ENCODE measurements around the gene CALN1. TPM values are rescaled to one million over a fixed set of nuclear protein-coding genes. Genes with fewer than 3 reads are reported as not detected.

CALN1 gene
- total and polyA plus RNA-seq, 2 of the 8 experiments (the other 6 are each of a cell fraction or from before 2014, with no cell fraction given), result 6.4 to 15.2 TPM

DNA sequence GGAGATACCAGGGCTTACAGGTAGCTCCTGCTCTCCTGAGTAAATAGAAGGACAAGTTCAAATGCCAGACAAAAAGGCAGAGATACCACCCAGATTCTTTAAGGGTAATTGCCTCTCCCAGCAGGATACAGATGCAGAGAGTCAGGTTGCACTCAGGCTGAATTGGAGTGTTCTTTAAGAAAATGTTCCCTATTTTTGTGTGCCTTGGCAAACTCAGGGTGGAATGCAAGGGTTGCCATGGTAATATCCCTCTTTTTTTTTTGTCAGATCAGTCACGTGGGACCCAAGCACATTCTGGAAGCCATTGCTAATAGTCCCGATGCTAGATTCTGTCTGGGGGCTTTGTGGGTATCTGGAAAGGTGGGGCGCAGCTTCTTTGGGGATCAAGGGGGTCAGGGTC is 628.0 kb downstream of the CALN1 start:
- POLR2A ChIA-PET (ENCODE audit: partially characterized antibody), result interaction anchor here (0.6 to 1.3 kb wide), 2 partner anchors 16 to 465 kb away, joined by 3 read pairs; no protein-coding TSS in a partner anchor
- CTCF ChIA-PET (ENCODE audit: partially characterized antibody), result interaction anchor here (0.7 to 1.0 kb wide), 2 partner anchors 13 to 20 kb away, joined by 3 read pairs; no protein-coding TSS in a partner anchor
- H3K36me3 ChIP-seq (ENCODE audit: control insufficient read depth in 2 of 4, insufficient read depth in 4 of 4, low read length in 3 of 4), result peaks cover 0 to 9% (median 0%) of the 10 kb centered on the region in 4 experiments; a peak in 3 of 8 replicates

More for the DNA sequence above, 628.0 kb downstream of the CALN1 start:
- Histone ChIP-seq H2AFZ (ENCODE audit: low read length) (no peak overlapping the region), H3K56ac (replicated peaks; ENCODE audit: insufficient read length, low read depth, low read length) (no peak overlapping the region), H3K23me2 (ENCODE audit: low read depth, low read length) (no peaks in the 10 kb centered on the region), H2BK15ac (ENCODE audit: low read length) (no peak overlapping the region), H4K91ac (replicated peaks; ENCODE audit: insufficient read length, low read length) (peak overlapping the region; percentile 11), H4K8ac (ENCODE audit: extremely low read depth, insufficient read depth, low read length) (no peak overlapping the region), H3K79me2 (ENCODE audit: control insufficient read depth in 1 of 2, insufficient read depth in 2 of 2, low read length in 2 of 2) (no peaks in the 10 kb centered on the region), H2BK20ac (ENCODE audit: low read length) (0 out of 2 replicates have a peak overlapping the region, but pooled peaks have one; percentile 13), H3K14ac (ENCODE audit: insufficient read length) (no peak overlapping the region), H3K27me3 (replicated peaks in 1 of 4; ENCODE audit: control insufficient read depth in 3 of 4, extremely low read depth in 1 of 4, insufficient read depth in 3 of 4, low read length in 3 of 4) (no peaks in the 10 kb centered on the region; a peak in 2 of 7 replicates), H2AK5ac (ENCODE audit: low read depth, low read length) (no peak overlapping the region), H3K4me2 (ENCODE audit: insufficient read depth in 1 of 2, low read depth in 2 of 2, low read length in 2 of 2) (no peak overlapping the region), H4K20me1 (replicated peaks in 1 of 2; ENCODE audit: control insufficient read depth in 1 of 2, insufficient read depth in 2 of 2, low read length in 2 of 2) (no peaks in the 10 kb centered on the region), H4K5ac (ENCODE audit: insufficient read length, low read depth, low read length) (no peak overlapping the region), H3K23ac (ENCODE audit: insufficient read length) (no peak overlapping the region), H2BK12ac (ENCODE audit: low read depth, low read length) (no peak overlapping the region), H3K4me3 (ENCODE audit: extremely low read depth in 1 of 4, insufficient read depth in 2 of 4, low read depth in 3 of 4, low read length in 4 of 4) (no peak overlapping the region), H3K18ac (ENCODE audit: extremely low read depth, low read length) (no peak overlapping the region), H3K4me1 (replicated peaks in 1 of 4; ENCODE audit: control insufficient read depth in 3 of 4, insufficient read depth in 4 of 4, low read length in 3 of 4) (peaks cover 2 to 9% (median 5%) of the 10 kb centered on the region in 4 experiments; a peak in 6 of 7 replicates), H3K4ac (replicated peaks; ENCODE audit: insufficient read length, low read depth, low read length) (no peak overlapping the region), H3K27ac (ENCODE audit: low read depth, low read length) (no peak overlapping the region), H2BK120ac (replicated peaks; ENCODE audit: low read depth, low read length) (no peak overlapping the region), H2BK5ac (ENCODE audit: low read depth, low read length) (no peak overlapping the region), H3K9ac (replicated peaks in 1 of 4; ENCODE audit: extremely low read depth in 1 of 4, low read depth in 3 of 4, low read length in 3 of 4) (no peak overlapping the region), H3K79me1 (ENCODE audit: low read depth, low read length) (no peaks in the 10 kb centered on the region), H3K9me3 (ENCODE audit: insufficient read depth in 2 of 2, low read depth in 1 of 2, low read length in 1 of 2) (peaks cover 12 to 21% of the 10 kb centered on the region in 2 experiments; a peak in 3 of 4 replicates)
- TF ChIP-seq, protein P1, sequence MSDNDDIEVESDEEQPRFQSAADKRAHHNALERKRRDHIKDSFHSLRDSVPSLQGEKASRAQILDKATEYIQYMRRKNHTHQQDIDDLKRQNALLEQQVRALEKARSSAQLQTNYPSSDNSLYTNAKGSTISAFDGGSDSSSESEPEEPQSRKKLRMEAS (IDR thresholded peaks at IDR 0.05), result peak; percentile 30; the same call in 1 of the 2 replicates
- 0 out of 2 replicates have a peak, but pooled peaks have one; percentile 30 for TF ChIP-seq TEAD4 (IDR thresholded peaks at IDR 0.05; ENCODE audit: low read depth, low read length)
- 0 out of 2 replicates have a peak, but pooled peaks have one; percentile 34 for TF ChIP-seq YY1 (IDR thresholded peaks at IDR 0.05; ENCODE audit: low read depth, low read length)
- TF ChIP-seq GABPA (IDR thresholded peaks at IDR 0.05; ENCODE audit: borderline replicate concordance, insufficient read depth, low read length), result no peak
- 68% methylated on average over 3 of the region's 3 CpGs; no CpG with 5 or more reads in 1 of the 2 experiments for WGBS, 2 experiments (ENCODE audit: extremely low coverage in 1 of 2, insufficient coverage in 1 of 2, insufficient read length in 1 of 2, insufficient replicate concordance in 2 of 2, low coverage in 1 of 2, low lambda C conversion rate in 2 of 2, missing lambda C conversion rate in 1 of 2)
- DNase-seq (ENCODE audit: low read depth in 1 of 2, low spot score in 2 of 2) (no peak), FAIRE-seq (peak; percentile 88)

Measured in H1 (cell line).